GM23338 (cell line): ENCODE data around the gene NUP50. TPM values are rescaled to one million over a fixed set of nuclear protein-coding genes. Genes with fewer than 3 reads are reported as not detected.

Experiments
- ATAC-seq: fragments of 200-7000 bp; cut with Tn5 transposase; 3 replicates; pipeline ENCODE4 v1.9.1; 2020
- DNase-seq: peaks from one replicate; pipeline ENCODE4 v3.0.0-alpha.2; 2015; ENCODE audit warnings: low spot score
- H2AFZ ChIP-seq: fragments of 200-600 bp; sonication (generic); 2 replicates; pipeline ENCODE4 v1.8.0; 2016; ENCODE audit warnings: antibody characterized with exemption, mild to moderate bottlenecking, moderate library complexity
- H3F3A ChIP-seq: fragments of 200-600 bp; sonication (generic); replicated peaks from 2 replicates; pipeline ENCODE4 v1.8.0; 2017; ENCODE audit warnings: antibody characterized with exemption, mixed run types, low read depth
- H3K27ac ChIP-seq: fragments of 200-600 bp; sonication (generic); 2 replicates; pipeline ENCODE4 v1.6.1; 2016; ENCODE audit warnings: low read depth
- H3K27me3 ChIP-seq: fragments of 200-600 bp; sonication (generic); 2 replicates; pipeline ENCODE4 v1.8.0; 2016; ENCODE audit warnings: mild to moderate bottlenecking, mixed run types, moderate library complexity; ENCODE audit not compliant: insufficient read depth
- H3K36me3 ChIP-seq: fragments of 200-600 bp; sonication (generic); 2 replicates; pipeline ENCODE4 v1.8.0; 2016; ENCODE audit warnings: mild to moderate bottlenecking; ENCODE audit not compliant: insufficient read depth
- H3K4me1 ChIP-seq: fragments of 200-600 bp; sonication (generic); 2 replicates; pipeline ENCODE4 v1.8.0; 2016; ENCODE audit warnings: mild to moderate bottlenecking, moderate library complexity; ENCODE audit not compliant: insufficient read depth
- H3K4me2 ChIP-seq: fragments of 200-600 bp; sonication (generic); 2 replicates; pipeline ENCODE4 v1.7.1; 2017; ENCODE audit warnings: mixed run types
- H3K4me3 ChIP-seq: fragments of 200-600 bp; sonication (generic); 2 replicates; pipeline ENCODE4 v1.6.1; 2016; ENCODE audit warnings: mixed run types
- H3K79me2 ChIP-seq: fragments of 200-600 bp; sonication (generic); replicated peaks from 2 replicates; pipeline ENCODE4 v1.8.0; 2017; ENCODE audit warnings: mild to moderate bottlenecking; ENCODE audit not compliant: insufficient read depth
- H3K9me2 ChIP-seq: fragments of 200-600 bp; sonication (generic); 2 replicates; pipeline ENCODE4 v1.8.0; 2017; ENCODE audit not compliant: insufficient read depth
- H4K20me1 ChIP-seq: fragments of 200-600 bp; sonication (generic); replicated peaks from 2 replicates; pipeline ENCODE4 v1.8.0; 2017; ENCODE audit warnings: mild to moderate bottlenecking; ENCODE audit not compliant: insufficient read depth
- H3K27ac Mint-ChIP-seq: 2 replicates; pipeline ENCODE4 v1.8.0; 2020; ENCODE audit warnings: inconsistent platforms, mild to moderate bottlenecking, moderate library complexity, mixed read lengths
- H3K27me3 Mint-ChIP-seq: 3 replicates; pipeline ENCODE4 v1.8.0; 2022; ENCODE audit warnings: low read depth, mild to moderate bottlenecking, moderate library complexity, mixed read lengths, inconsistent platforms; ENCODE audit not compliant: insufficient read depth, poor library complexity
- H3K36me3 Mint-ChIP-seq: 3 replicates; pipeline ENCODE4 v1.8.0; 2021; ENCODE audit warnings: low read depth, mild to moderate bottlenecking, inconsistent platforms, moderate library complexity, mixed read lengths
- H3K4me1 Mint-ChIP-seq: 3 replicates; pipeline ENCODE4 v1.8.0; 2020; ENCODE audit warnings: mild to moderate bottlenecking, inconsistent platforms, mixed read lengths
- H3K4me3 Mint-ChIP-seq: 3 replicates; pipeline ENCODE4 v1.8.0; 2021; ENCODE audit warnings: moderate library complexity, mild to moderate bottlenecking, inconsistent platforms, mixed read lengths
- H3K9me3 Mint-ChIP-seq: 3 replicates; pipeline ENCODE4 v1.8.0; 2020; ENCODE audit warnings: moderate library complexity, mild to moderate bottlenecking, inconsistent platforms, mixed read lengths
- CREB1 ChIP-seq: fragments of 250-450 bp; sonication (Bioruptor Pico); IDR thresholded peaks from 2 replicates; pipeline ENCODE4 v1.5.0; 2020; ENCODE audit warnings: low read depth, mild to moderate bottlenecking, moderate library complexity
- EZH2phosphoT487 ChIP-seq: fragments of 200-600 bp; sonication (generic); IDR thresholded peaks from one replicate; pipeline ENCODE4 v1.8.1; 2018; ENCODE audit warnings: antibody characterized with exemption; ENCODE audit not compliant: unreplicated experiment
- JUNB ChIP-seq: IDR thresholded peaks from one replicate; pipeline ENCODE4 v1.6.1; 2016; ENCODE audit warnings: antibody characterized with exemption; ENCODE audit not compliant: unreplicated experiment
- NANOG ChIP-seq: IDR thresholded peaks from 2 replicates; pipeline ENCODE4 v1.6.1; 2016; ENCODE audit warnings: antibody characterized with exemption, borderline replicate concordance
- POLR2AphosphoS5 ChIP-seq: IDR thresholded peaks from 2 replicates; pipeline ENCODE4 v1.6.1; 2016; ENCODE audit warnings: antibody characterized with exemption, low read depth
- STAT1 ChIP-seq: IDR thresholded peaks from one replicate; pipeline ENCODE4 v1.6.1; 2016; ENCODE audit warnings: antibody characterized with exemption; ENCODE audit not compliant: unreplicated experiment
- ZNF114 ChIP-seq: fragments of 250-450 bp; sonication (Bioruptor Pico); IDR thresholded peaks from 2 replicates; pipeline ENCODE4 v1.5.0; 2020; ENCODE audit warnings: mild to moderate bottlenecking, moderate library complexity
- ZNF331 ChIP-seq: fragments of 250-450 bp; sonication (Bioruptor Pico); IDR thresholded peaks from 2 replicates; pipeline ENCODE4 v1.5.0; 2020; ENCODE audit warnings: low read depth, mild to moderate bottlenecking, moderate library complexity
- polyA plus RNA-seq: library from polyadenylated mRNA; unstranded; fragments of >200 nt; fragmentation: Nextera tagmentation; extraction: Ambion mirVana; gene quantifications from 2 replicates; pipeline ENCODE4 v1.2.1, GENCODE V29; 2016
- total RNA-seq: library from RNA; depleted of rRNA; stranded (reverse); fragments of >200 nt; shearing (Covaris generic); gene quantifications from 2 replicates; pipeline ENCODE4 v1.2.3, GENCODE V29; 2014
- TF ChIP-seq, protein P1 (sequence below), 2 experiments: fragments of 200-600 bp in 1 of 2; sonication (generic) in 1 of 2; conservative IDR thresholded peaks; 2 replicates each; pipeline versions ENCODE4 v1.5.1 to v1.6.1; 2016 to 2017; ENCODE audit warnings: antibody characterized with exemption in 2 of 2, low read depth in 2 of 2, mild to moderate bottlenecking in 2 of 2, moderate library complexity in 1 of 2
- TF ChIP-seq, protein P2 (sequence below): IDR thresholded peaks from 2 replicates; pipeline ENCODE4 v1.6.1; 2016; ENCODE audit warnings: antibody characterized with exemption
- TF ChIP-seq, protein P3 (sequence below): fragments of 250-450 bp; sonication (Bioruptor Pico); IDR thresholded peaks from 2 replicates; pipeline ENCODE4 v1.5.0; 2020; ENCODE audit warnings: mild to moderate bottlenecking, moderate library complexity

The NUP50 gene
- total and polyA plus RNA-seq, 2 experiments from 2014 or later: 45.9 to 96.6 TPM

DNA sequence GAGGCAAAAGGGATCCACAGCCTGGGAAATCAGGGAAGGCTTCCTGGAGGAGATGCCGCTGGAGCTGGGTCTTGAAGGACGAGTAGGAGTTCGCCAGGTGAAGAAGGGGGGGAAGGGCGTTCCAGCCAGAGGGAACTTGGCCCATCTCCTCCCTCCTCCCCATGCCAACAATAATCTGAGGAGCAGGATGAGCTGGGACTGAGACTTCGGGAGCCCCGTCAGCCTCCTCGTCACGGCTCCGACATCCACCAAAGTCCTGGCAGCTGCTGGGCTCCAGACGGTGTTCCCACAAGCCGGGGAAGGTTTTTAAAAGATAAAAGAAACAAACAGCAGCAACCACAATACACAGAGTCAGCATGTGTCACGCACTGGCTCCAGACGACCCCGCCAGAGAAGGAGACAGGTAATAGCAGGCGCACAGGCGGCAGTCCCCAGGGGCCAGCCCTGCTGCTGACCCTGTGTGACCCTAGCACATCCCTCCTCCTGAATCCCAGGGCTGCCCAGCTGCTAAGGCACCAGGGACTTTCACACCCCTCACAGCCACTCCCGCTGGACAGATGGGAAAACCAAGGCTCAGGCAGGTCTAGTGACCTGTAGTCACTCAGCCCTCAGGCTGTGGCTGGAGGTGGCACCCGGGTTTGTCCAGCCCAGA, 37.3 kb downstream of the NUP50 start:
- Histone ChIP-seq H4K20me1 (no peaks in the 10 kb centered on the region), H3K4me1 (no peaks in the 10 kb centered on the region), H3K27ac (peak overlapping the region; percentile 66; the same call in 1 of the 2 replicates), H3K4me3 (no peak overlapping the region), H3K36me3 (peaks cover 3% of the 10 kb centered on the region; the same call in 1 of the 2 replicates), H3F3A (no peaks in the 10 kb centered on the region), H3K9me2 (no peaks in the 10 kb centered on the region), H3K27me3 (no peaks in the 10 kb centered on the region), H2AFZ (no peak overlapping the region), H3K4me2 (no peak overlapping the region), H3K79me2 (no peaks in the 10 kb centered on the region)
- ATAC-seq (no peak), DNase-seq (no peak)
- Mint-ChIP-seq H3K9me3 (no peaks in the 10 kb centered on the region; the same call in 2 of the 3 replicates), H3K27ac (no peak overlapping the region), H3K4me1 (peaks cover 27% of the 10 kb centered on the region), H3K4me3 (no peak overlapping the region), H3K27me3 (peaks cover 14% of the 10 kb centered on the region), H3K36me3 (peaks cover 19% of the 10 kb centered on the region)
- TF ChIP-seq NANOG (no peak), POLR2AphosphoS5 (no peak), STAT1 (no peak), EZH2phosphoT487 (no peak), JUNB (no peak), CREB1 (no peak)
- TF ChIP-seq, protein P1, sequence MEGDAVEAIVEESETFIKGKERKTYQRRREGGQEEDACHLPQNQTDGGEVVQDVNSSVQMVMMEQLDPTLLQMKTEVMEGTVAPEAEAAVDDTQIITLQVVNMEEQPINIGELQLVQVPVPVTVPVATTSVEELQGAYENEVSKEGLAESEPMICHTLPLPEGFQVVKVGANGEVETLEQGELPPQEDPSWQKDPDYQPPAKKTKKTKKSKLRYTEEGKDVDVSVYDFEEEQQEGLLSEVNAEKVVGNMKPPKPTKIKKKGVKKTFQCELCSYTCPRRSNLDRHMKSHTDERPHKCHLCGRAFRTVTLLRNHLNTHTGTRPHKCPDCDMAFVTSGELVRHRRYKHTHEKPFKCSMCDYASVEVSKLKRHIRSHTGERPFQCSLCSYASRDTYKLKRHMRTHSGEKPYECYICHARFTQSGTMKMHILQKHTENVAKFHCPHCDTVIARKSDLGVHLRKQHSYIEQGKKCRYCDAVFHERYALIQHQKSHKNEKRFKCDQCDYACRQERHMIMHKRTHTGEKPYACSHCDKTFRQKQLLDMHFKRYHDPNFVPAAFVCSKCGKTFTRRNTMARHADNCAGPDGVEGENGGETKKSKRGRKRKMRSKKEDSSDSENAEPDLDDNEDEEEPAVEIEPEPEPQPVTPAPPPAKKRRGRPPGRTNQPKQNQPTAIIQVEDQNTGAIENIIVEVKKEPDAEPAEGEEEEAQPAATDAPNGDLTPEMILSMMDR (conservative IDR thresholded peaks at IDR 0.05; ENCODE audit: low read depth in 2 of 2): no peak

DNA sequence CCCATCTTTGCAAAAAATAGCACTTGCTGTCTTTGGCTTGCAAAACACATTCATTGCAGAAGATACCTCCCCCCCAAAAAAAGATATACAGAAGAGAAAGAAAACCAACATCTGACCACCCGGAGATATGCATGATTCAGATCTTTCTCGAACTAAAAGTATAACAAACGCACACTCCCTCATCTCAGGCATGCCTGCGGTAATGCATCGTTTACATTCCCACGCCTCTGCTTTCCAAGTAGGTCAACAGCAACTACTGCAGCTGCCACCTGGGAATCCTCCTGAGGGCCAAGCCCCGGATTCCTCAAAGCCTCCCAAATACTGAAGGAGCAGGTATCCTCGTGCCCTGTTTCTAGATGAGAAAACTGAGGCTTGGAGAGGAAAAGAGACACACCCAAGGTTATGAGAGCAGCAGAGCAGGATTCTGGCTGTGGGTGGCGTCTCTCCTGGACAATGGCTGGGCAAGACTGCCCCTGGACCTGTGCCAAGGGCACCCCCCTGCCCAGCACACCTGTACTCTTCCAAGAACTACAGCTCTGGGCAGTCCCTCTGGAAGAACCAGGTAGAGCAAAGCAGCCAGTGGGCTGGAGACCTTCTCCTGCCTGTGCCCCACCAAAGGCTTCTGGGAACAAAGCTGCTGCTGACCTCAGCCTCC, 38.1 kb downstream of the NUP50 start:
- TF ChIP-seq, protein P2, sequence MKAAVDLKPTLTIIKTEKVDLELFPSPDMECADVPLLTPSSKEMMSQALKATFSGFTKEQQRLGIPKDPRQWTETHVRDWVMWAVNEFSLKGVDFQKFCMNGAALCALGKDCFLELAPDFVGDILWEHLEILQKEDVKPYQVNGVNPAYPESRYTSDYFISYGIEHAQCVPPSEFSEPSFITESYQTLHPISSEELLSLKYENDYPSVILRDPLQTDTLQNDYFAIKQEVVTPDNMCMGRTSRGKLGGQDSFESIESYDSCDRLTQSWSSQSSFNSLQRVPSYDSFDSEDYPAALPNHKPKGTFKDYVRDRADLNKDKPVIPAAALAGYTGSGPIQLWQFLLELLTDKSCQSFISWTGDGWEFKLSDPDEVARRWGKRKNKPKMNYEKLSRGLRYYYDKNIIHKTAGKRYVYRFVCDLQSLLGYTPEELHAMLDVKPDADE: no peak
- TF ChIP-seq ZNF331: no peak
- no peak for TF ChIP-seq ZNF114 (CRISPR knock-in tag)
- no peak for TF ChIP-seq JUNB
- TF ChIP-seq, protein P3, sequence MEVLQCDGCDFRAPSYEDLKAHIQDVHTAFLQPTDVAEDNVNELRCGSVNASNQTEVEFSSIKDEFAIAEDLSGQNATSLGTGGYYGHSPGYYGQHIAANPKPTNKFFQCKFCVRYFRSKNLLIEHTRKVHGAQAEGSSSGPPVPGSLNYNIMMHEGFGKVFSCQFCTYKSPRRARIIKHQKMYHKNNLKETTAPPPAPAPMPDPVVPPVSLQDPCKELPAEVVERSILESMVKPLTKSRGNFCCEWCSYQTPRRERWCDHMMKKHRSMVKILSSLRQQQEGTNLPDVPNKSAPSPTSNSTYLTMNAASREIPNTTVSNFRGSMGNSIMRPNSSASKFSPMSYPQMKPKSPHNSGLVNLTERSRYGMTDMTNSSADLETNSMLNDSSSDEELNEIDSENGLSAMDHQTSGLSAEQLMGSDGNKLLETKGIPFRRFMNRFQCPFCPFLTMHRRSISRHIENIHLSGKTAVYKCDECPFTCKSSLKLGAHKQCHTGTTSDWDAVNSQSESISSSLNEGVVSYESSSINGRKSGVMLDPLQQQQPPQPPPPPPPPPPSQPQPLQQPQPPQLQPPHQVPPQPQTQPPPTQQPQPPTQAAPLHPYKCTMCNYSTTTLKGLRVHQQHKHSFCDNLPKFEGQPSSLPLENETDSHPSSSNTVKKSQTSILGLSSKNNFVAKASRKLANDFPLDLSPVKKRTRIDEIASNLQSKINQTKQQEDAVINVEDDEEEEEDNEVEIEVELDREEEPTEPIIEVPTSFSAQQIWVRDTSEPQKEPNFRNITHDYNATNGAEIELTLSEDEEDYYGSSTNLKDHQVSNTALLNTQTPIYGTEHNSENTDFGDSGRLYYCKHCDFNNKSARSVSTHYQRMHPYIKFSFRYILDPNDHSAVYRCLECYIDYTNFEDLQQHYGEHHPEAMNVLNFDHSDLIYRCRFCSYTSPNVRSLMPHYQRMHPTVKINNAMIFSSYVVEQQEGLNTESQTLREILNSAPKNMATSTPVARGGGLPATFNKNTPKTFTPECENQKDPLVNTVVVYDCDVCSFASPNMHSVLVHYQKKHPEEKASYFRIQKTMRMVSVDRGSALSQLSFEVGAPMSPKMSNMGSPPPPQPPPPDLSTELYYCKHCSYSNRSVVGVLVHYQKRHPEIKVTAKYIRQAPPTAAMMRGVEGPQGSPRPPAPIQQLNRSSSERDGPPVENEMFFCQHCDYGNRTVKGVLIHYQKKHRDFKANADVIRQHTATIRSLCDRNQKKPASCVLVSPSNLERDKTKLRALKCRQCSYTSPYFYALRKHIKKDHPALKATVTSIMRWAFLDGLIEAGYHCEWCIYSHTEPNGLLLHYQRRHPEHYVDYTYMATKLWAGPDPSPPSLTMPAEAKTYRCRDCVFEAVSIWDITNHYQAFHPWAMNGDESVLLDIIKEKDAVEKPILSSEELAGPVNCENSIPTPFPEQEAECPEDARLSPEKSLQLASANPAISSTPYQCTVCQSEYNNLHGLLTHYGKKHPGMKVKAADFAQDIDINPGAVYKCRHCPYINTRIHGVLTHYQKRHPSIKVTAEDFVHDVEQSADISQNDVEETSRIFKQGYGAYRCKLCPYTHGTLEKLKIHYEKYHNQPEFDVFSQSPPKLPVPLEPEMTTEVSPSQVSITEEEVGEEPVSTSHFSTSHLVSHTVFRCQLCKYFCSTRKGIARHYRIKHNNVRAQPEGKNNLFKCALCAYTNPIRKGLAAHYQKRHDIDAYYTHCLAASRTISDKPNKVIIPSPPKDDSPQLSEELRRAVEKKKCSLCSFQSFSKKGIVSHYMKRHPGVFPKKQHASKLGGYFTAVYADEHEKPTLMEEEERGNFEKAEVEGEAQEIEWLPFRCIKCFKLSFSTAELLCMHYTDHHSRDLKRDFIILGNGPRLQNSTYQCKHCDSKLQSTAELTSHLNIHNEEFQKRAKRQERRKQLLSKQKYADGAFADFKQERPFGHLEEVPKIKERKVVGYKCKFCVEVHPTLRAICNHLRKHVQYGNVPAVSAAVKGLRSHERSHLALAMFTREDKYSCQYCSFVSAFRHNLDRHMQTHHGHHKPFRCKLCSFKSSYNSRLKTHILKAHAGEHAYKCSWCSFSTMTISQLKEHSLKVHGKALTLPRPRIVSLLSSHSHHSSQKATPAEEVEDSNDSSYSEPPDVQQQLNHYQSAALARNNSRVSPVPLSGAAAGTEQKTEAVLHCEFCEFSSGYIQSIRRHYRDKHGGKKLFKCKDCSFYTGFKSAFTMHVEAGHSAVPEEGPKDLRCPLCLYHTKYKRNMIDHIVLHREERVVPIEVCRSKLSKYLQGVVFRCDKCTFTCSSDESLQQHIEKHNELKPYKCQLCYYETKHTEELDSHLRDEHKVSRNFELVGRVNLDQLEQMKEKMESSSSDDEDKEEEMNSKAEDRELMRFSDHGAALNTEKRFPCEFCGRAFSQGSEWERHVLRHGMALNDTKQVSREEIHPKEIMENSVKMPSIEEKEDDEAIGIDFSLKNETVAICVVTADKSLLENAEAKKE (CRISPR knock-in tag): no peak
- H4K20me1 ChIP-seq: no peaks in the 10 kb centered on the region
- H3K27me3 ChIP-seq: no peaks in the 10 kb centered on the region
- Mint-ChIP-seq H3K4me1 (peaks cover 27% of the 10 kb centered on the region), H3K27ac (no peak overlapping the region), H3K4me3 (no peak overlapping the region; the same call in 2 of the 3 replicates), H3K36me3 (peaks cover 14% of the 10 kb centered on the region; the same call in 2 of the 3 replicates), H3K9me3 (no peaks in the 10 kb centered on the region; the same call in 2 of the 3 replicates), H3K27me3 (peaks cover 19% of the 10 kb centered on the region)
- H2AFZ ChIP-seq: no peak overlapping the region
- no peaks in the 10 kb centered on the region for H3F3A ChIP-seq
- DNase-seq: no peak
- peak overlapping the region; percentile 66; the same call in 1 of the 2 replicates for H3K27ac ChIP-seq
- H3K9me2 ChIP-seq: no peaks in the 10 kb centered on the region
- H3K4me3 ChIP-seq: no peak overlapping the region
- no peaks in the 10 kb centered on the region for H3K79me2 ChIP-seq
- H3K4me1 ChIP-seq: no peaks in the 10 kb centered on the region
- ATAC-seq: no peak
- H3K4me2 ChIP-seq: no peak overlapping the region
- H3K36me3 ChIP-seq: no peaks in the 10 kb centered on the region; the same call in 1 of the 2 replicates
